ENCODE measurements around the gene DGKI. TPM values are rescaled to one million over a fixed set of nuclear protein-coding genes. Genes with fewer than 3 reads are reported as not detected.

Gene DGKI
- total and polyA plus RNA-seq, 2 experiments from 2014 or later = 0.16 to 1.0 TPM

DNA sequence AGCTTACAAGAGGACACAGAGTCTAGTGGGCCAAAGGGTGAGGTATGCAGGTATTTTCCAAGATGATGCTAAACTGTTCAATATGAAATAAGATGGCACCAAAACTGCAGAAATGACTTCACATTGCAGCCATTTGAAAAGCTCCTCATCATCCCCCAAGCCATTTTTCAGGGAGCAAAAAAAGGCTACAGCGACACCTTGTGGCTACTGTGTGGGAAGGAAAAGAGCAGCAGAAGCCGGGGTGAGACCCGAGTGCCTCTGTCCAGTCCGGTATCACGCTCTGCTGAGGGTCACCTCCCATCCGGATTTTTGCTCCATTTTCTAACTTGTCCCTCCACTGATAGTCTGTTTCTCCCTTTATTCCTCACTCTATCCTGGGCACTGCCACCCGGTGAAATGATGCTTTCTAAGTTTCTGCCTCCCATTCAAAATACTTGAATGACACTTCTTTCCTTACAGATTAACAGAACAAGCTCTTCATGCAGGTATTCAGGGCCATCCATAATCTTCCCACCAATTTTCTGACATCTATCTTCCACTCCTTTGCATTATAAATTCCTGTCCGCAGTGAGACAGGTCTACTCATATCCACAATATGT, 220.2 kb downstream of the DGKI start:
- Histone ChIP-seq H3K9me2 (ENCODE audit: insufficient read depth) (no peaks in the 10 kb centered on the region), H3K36me3 (ENCODE audit: insufficient read depth) (no peaks in the 10 kb centered on the region), H3K27me3 (ENCODE audit: insufficient read depth) (no peaks in the 10 kb centered on the region), H3K4me2 (no peak overlapping the region), H4K20me1 (replicated peaks; ENCODE audit: insufficient read depth) (no peaks in the 10 kb centered on the region), H3F3A (replicated peaks; ENCODE audit: low read depth) (no peaks in the 10 kb centered on the region), H3K79me2 (replicated peaks; ENCODE audit: insufficient read depth) (no peaks in the 10 kb centered on the region), H2AFZ (peak overlapping the region; percentile 73; the same call in 1 of the 2 replicates), H3K27ac (ENCODE audit: low read depth) (no peak overlapping the region), H3K4me1 (ENCODE audit: insufficient read depth) (no peaks in the 10 kb centered on the region), H3K4me3 (no peak overlapping the region)
- Mint-ChIP-seq H3K9me3 (peaks cover 9% of the 10 kb centered on the region; the same call in 1 of the 3 replicates), H3K27me3 (ENCODE audit: insufficient read depth, low read depth, poor library complexity) (peaks cover 10% of the 10 kb centered on the region), H3K27ac (no peak overlapping the region; the same call in 1 of the 2 replicates), H3K4me3 (no peak overlapping the region), H3K4me1 (no peaks in the 10 kb centered on the region), H3K36me3 (ENCODE audit: low read depth) (peaks cover 3% of the 10 kb centered on the region; the same call in 2 of the 3 replicates)
- ATAC-seq = peak; percentile 92
- TF ChIP-seq, protein P1, sequence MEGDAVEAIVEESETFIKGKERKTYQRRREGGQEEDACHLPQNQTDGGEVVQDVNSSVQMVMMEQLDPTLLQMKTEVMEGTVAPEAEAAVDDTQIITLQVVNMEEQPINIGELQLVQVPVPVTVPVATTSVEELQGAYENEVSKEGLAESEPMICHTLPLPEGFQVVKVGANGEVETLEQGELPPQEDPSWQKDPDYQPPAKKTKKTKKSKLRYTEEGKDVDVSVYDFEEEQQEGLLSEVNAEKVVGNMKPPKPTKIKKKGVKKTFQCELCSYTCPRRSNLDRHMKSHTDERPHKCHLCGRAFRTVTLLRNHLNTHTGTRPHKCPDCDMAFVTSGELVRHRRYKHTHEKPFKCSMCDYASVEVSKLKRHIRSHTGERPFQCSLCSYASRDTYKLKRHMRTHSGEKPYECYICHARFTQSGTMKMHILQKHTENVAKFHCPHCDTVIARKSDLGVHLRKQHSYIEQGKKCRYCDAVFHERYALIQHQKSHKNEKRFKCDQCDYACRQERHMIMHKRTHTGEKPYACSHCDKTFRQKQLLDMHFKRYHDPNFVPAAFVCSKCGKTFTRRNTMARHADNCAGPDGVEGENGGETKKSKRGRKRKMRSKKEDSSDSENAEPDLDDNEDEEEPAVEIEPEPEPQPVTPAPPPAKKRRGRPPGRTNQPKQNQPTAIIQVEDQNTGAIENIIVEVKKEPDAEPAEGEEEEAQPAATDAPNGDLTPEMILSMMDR (conservative IDR thresholded peaks at IDR 0.05; ENCODE audit: low read depth in 2 of 2) = peak; percentile 89 to 92
- TF ChIP-seq CREB1 (CRISPR knock-in tag; IDR thresholded peaks at IDR 0.05; ENCODE audit: low read depth) = no peak
- peak; percentile 83 for DNase-seq (ENCODE audit: low spot score)

- TF ChIP-seq EZH2 (IDR thresholded peaks at IDR 0.05; ENCODE audit: low read depth, unreplicated experiment) = no peak
- TF ChIP-seq, protein P2, sequence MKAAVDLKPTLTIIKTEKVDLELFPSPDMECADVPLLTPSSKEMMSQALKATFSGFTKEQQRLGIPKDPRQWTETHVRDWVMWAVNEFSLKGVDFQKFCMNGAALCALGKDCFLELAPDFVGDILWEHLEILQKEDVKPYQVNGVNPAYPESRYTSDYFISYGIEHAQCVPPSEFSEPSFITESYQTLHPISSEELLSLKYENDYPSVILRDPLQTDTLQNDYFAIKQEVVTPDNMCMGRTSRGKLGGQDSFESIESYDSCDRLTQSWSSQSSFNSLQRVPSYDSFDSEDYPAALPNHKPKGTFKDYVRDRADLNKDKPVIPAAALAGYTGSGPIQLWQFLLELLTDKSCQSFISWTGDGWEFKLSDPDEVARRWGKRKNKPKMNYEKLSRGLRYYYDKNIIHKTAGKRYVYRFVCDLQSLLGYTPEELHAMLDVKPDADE (IDR thresholded peaks at IDR 0.05) = no peak
- no peak for TF ChIP-seq ZNF331 (CRISPR knock-in tag; IDR thresholded peaks at IDR 0.05; ENCODE audit: low read depth)
- TF ChIP-seq, protein P1 (conservative IDR thresholded peaks at IDR 0.05; ENCODE audit: low read depth in 2 of 2) = peak; percentile 21 to 38; a peak in 2 of 4 replicates
- TF ChIP-seq CREB1 (CRISPR knock-in tag; IDR thresholded peaks at IDR 0.05; ENCODE audit: low read depth) = no peak
- TF ChIP-seq, protein P3, sequence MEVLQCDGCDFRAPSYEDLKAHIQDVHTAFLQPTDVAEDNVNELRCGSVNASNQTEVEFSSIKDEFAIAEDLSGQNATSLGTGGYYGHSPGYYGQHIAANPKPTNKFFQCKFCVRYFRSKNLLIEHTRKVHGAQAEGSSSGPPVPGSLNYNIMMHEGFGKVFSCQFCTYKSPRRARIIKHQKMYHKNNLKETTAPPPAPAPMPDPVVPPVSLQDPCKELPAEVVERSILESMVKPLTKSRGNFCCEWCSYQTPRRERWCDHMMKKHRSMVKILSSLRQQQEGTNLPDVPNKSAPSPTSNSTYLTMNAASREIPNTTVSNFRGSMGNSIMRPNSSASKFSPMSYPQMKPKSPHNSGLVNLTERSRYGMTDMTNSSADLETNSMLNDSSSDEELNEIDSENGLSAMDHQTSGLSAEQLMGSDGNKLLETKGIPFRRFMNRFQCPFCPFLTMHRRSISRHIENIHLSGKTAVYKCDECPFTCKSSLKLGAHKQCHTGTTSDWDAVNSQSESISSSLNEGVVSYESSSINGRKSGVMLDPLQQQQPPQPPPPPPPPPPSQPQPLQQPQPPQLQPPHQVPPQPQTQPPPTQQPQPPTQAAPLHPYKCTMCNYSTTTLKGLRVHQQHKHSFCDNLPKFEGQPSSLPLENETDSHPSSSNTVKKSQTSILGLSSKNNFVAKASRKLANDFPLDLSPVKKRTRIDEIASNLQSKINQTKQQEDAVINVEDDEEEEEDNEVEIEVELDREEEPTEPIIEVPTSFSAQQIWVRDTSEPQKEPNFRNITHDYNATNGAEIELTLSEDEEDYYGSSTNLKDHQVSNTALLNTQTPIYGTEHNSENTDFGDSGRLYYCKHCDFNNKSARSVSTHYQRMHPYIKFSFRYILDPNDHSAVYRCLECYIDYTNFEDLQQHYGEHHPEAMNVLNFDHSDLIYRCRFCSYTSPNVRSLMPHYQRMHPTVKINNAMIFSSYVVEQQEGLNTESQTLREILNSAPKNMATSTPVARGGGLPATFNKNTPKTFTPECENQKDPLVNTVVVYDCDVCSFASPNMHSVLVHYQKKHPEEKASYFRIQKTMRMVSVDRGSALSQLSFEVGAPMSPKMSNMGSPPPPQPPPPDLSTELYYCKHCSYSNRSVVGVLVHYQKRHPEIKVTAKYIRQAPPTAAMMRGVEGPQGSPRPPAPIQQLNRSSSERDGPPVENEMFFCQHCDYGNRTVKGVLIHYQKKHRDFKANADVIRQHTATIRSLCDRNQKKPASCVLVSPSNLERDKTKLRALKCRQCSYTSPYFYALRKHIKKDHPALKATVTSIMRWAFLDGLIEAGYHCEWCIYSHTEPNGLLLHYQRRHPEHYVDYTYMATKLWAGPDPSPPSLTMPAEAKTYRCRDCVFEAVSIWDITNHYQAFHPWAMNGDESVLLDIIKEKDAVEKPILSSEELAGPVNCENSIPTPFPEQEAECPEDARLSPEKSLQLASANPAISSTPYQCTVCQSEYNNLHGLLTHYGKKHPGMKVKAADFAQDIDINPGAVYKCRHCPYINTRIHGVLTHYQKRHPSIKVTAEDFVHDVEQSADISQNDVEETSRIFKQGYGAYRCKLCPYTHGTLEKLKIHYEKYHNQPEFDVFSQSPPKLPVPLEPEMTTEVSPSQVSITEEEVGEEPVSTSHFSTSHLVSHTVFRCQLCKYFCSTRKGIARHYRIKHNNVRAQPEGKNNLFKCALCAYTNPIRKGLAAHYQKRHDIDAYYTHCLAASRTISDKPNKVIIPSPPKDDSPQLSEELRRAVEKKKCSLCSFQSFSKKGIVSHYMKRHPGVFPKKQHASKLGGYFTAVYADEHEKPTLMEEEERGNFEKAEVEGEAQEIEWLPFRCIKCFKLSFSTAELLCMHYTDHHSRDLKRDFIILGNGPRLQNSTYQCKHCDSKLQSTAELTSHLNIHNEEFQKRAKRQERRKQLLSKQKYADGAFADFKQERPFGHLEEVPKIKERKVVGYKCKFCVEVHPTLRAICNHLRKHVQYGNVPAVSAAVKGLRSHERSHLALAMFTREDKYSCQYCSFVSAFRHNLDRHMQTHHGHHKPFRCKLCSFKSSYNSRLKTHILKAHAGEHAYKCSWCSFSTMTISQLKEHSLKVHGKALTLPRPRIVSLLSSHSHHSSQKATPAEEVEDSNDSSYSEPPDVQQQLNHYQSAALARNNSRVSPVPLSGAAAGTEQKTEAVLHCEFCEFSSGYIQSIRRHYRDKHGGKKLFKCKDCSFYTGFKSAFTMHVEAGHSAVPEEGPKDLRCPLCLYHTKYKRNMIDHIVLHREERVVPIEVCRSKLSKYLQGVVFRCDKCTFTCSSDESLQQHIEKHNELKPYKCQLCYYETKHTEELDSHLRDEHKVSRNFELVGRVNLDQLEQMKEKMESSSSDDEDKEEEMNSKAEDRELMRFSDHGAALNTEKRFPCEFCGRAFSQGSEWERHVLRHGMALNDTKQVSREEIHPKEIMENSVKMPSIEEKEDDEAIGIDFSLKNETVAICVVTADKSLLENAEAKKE (CRISPR knock-in tag; IDR thresholded peaks at IDR 0.05) = no peak
- TF ChIP-seq EZH2phosphoT487 (IDR thresholded peaks at IDR 0.05; ENCODE audit: unreplicated experiment) = no peak
- TF ChIP-seq NANOG (IDR thresholded peaks at IDR 0.05; ENCODE audit: borderline replicate concordance) = no peak
- no peak for TF ChIP-seq JUNB (IDR thresholded peaks at IDR 0.05; ENCODE audit: unreplicated experiment)
- no peaks in the 10 kb centered on the region for H3K4me1 Mint-ChIP-seq
- H3K27me3 Mint-ChIP-seq (ENCODE audit: insufficient read depth, low read depth, poor library complexity) = peaks cover 9% of the 10 kb centered on the region
- H3K4me2 ChIP-seq = no peak overlapping the region
- no peak overlapping the region for H3K27ac ChIP-seq (ENCODE audit: low read depth)
- no peaks in the 10 kb centered on the region for H3K9me2 ChIP-seq (ENCODE audit: insufficient read depth)
- H3K4me3 Mint-ChIP-seq = no peak overlapping the region
- no peaks in the 10 kb centered on the region for H4K20me1 ChIP-seq (replicated peaks; ENCODE audit: insufficient read depth)
- no peak overlapping the region for H3K27ac Mint-ChIP-seq
- H2AFZ ChIP-seq = no peak overlapping the region
- no peaks in the 10 kb centered on the region for H3K27me3 ChIP-seq (ENCODE audit: insufficient read depth)
- ATAC-seq (no peak), DNase-seq (ENCODE audit: low spot score) (peak; percentile 42)
- no peaks in the 10 kb centered on the region for H3K36me3 ChIP-seq (ENCODE audit: insufficient read depth)
- no peaks in the 10 kb centered on the region for H3F3A ChIP-seq (replicated peaks; ENCODE audit: low read depth)
- peaks cover 9% of the 10 kb centered on the region; the same call in 1 of the 3 replicates for H3K9me3 Mint-ChIP-seq
- no peaks in the 10 kb centered on the region for H3K79me2 ChIP-seq (replicated peaks; ENCODE audit: insufficient read depth)
- H3K36me3 Mint-ChIP-seq (ENCODE audit: low read depth) = peaks cover 3% of the 10 kb centered on the region; the same call in 2 of the 3 replicates
- no peak overlapping the region for H3K4me3 ChIP-seq
- no peaks in the 10 kb centered on the region for H3K4me1 ChIP-seq (ENCODE audit: insufficient read depth)
Observed at GRCh38 chr7:137625197-137625596, 221.6 kb downstream of the DGKI start.

Measured in GM23338 (cell line).